Activated CD4-positive, alpha-beta T cell treated with anti-CD3 and anti-CD28 coated beads, Interleukin-2, Interleukin-6, amounts not matched to agents 100 ng/mL and 50 ng/mL, durations not matched to agents 16 hours and 8 hours (primary cell): ENCODE data around the gene NOTCH1.

Experiments used
- DNase-seq: peaks from one replicate; pipeline ENCODE4 v3.0.0-alpha.2; 2020

NOTCH1 gene

DNA sequence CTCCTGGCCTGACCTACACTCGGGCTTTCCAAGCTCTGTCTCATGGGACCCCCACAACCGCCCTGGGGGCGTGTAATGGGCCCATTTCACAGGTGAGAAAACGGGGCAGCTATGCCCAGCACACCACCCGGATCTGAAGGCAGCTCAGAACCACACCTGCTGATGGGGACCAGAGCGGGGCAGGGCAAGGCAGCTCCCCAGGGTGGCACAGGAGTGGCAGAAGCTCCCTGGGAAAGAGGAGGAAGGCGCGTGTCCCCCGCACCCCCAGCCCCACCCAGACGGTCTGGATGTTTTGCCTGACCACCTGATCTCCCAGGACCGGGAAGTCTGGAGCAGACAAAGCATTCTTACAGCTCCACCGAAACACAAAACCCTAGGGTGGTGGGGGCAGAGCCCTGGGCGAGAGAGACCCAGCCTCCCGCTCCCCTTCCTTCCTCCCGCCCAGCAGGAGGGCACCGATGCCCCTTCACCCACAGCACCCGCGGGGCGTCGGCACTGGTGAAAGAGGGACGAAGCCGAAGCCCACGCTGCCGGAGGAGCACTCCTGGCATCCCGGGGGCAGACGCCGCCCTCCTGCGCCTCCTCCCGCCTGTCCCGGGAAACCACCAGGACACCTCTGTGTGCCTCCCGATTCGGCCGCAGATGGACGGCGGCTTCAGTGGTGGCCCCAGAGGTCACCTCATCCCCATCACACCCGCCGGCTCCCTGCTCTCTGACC lies 14.5 kb downstream of the NOTCH1 start:
- no peak for DNase-seq

DNA sequence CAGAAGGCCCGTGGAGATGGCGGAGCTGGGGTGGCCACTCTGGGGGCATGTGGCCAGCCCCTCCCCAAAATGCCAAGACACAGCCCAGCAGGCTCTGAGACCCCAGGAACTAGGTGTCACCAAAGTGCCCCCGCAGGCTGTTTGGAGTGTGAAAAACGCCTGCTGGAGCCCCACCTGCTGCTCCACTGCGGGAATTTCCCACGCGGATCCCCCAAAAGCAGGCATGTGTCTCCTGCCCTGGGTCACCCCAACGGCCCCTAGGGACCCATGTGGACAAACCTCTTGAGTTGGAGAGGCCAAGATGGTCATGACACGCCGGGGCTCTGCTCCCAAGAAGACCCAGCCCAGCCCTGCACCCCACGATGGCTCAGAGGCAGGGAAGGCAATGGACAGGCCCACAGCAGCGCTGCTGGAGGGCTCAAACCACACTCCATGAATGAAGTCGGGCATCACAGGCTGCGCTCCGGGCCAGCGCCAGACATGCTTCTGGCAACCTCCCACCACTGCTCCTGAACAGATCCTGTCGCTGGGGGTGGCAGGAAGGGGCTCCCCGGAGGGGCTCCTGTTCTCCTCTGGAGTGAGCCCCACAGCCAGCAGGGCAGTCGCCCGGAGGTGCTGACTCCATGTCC lies 15.3 kb downstream of the NOTCH1 start:
- no peak for DNase-seq

DNA sequence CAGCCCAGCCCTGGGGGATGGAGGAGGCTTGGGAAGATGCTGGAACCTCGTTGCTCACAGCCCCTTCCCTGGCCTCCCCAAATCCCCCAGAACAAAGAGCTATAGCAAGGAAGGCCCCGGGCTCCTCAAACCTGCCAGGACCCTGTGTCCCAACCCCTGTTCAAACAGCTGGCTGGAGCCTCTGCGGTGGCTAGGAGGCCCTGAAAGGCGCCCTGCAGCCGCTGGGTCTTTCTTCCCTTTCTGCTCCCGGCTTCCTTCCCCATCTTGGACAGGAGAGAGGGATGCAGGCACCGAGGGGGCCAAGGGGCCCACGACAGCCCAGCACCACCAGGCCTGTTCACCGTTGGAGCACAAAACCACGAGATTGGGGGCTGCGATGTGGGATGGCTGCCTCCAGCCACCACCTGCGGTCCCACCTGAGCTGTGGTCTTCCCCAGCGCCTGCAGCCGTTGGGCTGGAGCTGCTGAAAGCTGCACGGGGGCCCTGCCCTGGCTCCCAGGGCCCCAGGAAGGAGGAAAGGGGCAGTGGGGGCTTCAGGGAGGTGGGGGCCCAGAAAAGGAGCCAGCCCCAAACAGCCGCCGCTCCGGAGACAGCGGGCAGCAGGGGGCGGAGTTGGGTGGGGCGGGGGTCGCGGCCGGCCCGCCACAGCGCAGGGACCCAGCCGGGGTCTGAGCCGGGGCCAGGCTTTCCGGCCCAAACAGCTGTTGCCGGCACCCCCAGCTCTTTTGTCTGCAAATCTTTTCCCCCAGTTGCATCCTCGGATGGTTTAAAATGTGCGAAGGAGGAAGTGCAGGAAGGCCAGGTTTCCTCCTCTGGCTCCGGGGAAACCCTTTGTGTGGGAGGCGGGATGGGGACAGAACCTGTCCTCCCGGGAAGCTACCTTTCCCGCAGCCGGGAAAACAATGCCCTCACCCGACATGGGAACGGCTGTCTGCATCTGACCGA lies 16.1 kb downstream of the NOTCH1 start:
- no peak for DNase-seq

DNA sequence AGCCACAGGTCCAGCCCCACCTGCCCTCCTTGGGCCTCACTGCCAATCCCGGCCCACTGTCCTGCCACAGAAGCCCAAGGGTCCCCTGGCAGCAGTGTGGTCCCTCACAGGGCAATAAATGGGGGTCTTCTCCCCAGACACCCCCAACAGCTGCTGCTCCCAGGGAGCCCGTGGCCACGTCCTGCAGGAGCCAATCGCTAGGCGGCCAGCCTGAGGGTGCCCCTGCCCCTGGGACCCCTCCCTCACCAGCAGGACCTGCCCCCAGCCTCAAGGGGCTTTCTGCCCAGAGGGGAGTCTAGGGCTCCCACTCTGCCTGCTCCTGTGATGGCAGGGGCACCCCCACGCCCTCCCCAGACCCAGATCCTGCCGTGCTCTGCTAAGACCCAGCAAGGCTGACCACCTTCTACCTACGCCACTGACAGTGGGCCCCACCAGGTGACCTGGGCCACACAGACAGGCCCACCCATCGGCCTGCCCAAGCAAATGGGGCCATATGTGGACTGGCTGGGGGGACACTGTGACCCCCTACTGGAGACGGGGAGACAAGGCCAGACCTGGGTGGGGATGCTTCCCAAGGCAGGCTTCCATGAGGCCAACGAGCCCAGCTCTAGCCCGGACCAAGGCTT lies 17.0 kb downstream of the NOTCH1 start:
- DNase-seq = no peak

DNA sequence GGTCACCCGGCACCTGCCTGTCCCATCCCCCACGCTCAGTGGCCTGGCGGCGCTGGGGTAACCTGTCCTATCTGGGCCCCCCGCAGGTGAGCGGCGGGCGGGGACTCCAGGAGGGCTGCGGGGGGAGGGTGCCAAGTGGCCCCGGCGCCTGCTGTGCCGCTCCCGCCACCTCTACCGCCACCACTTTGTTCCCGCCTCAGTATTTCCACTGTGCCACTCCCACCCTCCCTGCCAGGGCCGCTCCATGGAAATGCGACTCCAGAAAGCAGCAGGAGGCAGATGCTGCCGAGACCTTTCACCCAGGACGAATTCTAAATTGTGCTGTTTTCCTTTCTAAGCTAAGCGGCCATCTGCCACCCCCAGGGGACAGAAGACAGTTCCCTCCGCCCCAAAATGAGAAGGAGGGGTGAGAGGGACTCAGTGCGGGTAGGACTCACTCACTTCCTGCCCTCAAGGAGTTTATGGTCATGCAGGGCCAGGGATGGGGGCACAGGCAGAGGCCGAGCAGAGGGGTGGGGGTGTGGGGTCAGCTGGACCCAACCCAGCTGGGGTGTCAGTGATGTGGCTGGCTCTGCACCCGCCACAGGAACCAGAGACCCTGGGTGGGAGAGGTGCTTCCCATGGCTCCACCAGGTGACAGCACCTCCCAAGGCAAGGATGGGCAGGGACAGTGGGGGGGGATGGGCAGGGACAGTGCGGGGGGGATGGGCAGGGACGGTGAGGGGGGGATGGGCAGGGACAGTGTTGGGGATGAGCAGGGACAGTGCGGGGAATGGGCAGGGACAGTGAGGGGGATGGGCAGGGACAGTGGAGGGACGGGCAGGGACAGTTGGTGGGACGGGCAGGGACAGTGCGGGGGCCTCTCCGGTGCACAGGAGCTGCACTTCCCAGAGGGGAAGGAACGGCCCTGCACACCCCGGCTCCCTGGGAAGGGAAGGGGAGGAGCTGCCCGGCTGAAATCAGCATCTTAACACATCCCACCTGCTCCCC lies 17.8 kb downstream of the NOTCH1 start:
- no peak for DNase-seq

DNA sequence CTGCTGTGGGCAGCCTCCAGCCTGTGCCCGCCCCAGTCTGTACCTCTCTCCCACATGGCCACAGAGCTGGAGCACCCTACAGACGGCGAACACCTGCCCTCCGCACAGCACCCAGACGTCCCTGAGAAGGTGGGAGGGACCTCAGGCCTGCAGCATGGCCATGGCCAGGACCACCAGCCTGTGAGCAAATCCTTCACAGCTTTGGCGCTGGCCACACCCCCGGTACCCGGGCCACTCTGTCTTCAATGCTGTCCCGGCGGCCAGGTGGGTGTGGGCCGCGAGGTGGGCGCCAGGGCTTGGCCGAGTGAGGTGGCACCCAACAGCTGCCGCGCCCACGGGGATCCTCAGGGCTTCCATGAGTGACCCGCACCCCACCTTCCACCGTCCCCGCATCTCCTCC lies 18.7 kb downstream of the NOTCH1 start:
- no peak for DNase-seq

DNA sequence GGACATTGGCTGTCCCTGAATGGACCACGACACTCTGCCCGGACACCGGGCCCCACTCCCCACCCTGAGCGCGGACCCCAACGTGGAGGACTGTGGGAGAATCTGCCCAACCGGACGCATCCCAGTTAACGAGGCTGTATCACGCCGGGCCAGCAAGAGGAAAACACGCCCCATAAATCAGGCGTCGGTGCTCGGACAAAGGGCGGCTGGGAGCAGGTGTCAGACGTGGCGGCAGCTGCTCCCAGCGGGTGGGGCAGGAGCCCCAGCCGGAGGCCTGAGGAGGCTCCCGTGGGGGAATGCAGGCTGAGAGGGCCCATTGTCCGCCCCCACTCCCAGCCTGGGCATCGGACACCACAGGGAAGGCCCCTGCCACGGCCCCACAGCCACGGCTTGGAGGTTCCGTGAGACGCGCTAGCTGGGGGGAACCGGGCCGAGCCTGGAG lies 19.2 kb downstream of the NOTCH1 start:
- DNase-seq = no peak

DNA sequence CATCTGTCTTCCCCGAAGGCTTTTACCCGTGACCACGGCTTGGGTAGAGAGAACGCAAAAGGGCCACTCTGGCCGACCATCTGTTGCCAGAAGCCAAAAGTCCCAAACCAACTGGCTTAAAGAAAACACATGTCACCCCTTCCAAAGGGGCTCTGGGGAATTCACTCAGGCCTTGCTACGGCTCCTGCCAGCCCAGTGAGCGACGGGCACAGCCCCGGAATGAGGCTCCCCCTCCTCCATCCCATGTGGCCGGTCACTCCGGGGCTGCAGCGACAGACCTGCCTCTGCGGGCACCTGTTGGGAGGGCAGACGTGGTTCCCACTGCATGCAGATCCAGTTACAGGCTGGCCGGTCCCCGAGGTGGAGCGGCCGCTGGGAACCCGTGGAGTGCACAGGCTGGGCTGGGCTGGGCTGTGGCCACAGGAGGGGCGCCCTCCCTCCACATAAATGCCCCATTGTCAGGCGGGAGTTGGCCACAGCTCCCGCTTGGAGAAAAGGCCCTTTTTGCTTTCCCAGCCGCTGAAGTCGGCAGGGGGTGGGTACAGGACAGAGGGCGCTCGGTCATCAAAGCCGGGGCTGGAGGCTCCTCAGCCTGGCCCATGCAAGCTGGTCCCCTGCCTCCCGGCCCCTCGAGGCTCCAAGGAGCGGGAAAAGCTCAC lies 19.9 kb downstream of the NOTCH1 start:
- DNase-seq = no peak

DNA sequence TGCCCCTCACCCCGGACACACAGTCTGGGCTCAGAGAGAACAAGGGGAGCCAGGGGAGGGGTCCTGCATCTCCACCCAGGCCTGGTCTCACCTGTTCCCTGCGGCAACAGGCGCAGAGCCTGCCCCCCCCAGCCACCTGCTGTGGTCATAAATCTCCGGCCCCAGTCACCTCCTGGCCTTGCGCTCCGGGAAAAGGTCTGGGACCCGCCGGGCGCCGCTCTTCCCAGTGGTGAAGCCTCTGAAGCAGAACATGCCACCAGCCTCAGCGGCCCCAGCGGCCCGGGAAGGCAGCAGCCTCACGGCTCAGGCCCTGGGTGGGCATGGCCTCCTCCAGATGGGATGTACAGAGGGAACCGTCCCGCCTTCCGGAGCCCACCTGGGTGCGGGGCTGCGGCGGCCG lies 20.6 kb downstream of the NOTCH1 start:
- no peak for DNase-seq

DNA sequence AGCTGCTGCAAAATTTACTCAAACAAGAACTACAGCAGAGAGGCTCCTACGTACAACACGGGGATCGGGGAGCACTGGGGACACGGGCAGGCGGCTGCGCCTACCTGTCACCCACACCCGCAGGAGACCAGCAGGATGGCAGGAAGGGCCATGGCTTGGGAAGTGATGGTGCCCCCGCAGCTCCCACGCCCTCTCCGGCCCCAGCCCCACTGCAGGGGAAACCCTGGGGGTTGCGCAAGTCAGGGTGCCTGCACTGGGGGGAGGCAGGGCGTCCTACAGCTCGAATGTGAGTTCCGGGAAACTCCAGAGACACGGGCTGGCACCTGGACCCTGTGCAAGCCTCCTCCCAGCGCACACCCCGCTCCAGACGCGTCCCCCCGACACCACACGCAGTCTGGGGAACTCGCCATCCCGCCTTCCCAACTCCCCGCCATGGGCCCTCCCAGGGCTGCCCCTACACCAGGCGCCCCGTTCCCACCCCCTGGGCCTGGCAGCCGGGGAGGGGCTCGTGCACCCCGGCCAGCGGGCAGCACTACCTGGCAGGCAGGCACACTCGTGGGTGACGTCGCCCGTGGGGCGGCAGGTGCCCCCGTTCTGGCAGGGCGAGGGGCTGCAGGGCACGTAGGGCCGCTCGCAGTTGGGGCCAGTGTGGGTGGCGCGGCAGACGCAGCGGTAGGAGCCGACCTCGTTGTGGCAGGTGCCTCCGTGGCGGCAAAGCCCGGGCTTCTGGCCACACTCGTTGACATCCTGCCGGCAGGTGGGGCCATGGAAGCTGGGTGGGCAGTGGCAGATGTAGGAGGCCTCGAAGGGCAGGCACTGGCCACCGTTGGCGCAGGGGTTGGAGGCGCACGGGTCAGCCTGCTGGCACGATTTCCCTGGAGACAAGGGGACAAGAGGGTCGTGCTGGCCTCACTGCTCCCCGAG lies 23.3 kb downstream of the NOTCH1 start:
- no peak for DNase-seq

DNA sequence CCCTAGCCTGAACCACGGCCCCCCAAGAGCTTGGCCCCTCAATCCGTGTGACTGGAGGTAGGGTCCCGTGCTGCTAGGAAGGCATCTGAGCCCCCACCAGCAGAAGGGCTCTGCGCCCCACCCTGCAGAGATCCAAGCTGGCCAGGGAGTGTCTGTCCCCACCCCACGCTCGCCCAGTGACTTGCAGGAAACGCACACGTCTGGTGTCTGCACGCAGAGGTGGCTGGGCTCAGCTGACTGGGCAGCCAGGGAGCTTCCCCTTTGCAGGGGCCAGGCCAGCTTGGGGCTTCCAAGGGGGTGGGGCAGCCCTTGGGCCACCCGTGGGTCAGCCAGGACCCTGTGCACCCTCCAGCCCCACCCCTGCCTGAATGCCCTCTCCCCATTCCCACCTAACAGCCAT lies 24.3 kb downstream of the NOTCH1 start:
- DNase-seq = no peak

DNA sequence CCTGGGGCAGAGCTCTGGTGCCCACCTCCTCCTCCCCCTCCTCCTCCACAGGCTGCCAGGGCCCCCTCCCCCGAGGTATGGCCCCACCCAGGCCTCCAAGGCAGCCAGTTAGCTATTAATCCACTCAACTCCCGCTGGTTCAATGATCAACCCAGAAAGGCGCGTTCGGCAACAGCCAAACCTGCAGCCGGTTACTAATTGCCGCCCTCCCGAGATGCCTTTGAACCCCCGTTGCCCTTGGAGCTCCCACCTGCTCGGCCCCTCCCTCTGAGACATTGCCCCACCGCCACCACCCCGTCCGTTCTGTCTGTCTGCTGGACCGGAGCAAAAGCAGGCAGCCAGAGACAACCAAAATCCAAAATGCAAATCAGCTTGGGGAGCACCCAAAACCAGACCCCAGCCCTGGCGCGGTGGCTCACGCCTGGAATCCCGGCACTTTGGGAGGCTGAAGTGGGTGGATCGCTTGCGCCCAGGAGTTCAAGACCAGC lies 25.8 kb downstream of the NOTCH1 start:
- no peak for DNase-seq

DNA sequence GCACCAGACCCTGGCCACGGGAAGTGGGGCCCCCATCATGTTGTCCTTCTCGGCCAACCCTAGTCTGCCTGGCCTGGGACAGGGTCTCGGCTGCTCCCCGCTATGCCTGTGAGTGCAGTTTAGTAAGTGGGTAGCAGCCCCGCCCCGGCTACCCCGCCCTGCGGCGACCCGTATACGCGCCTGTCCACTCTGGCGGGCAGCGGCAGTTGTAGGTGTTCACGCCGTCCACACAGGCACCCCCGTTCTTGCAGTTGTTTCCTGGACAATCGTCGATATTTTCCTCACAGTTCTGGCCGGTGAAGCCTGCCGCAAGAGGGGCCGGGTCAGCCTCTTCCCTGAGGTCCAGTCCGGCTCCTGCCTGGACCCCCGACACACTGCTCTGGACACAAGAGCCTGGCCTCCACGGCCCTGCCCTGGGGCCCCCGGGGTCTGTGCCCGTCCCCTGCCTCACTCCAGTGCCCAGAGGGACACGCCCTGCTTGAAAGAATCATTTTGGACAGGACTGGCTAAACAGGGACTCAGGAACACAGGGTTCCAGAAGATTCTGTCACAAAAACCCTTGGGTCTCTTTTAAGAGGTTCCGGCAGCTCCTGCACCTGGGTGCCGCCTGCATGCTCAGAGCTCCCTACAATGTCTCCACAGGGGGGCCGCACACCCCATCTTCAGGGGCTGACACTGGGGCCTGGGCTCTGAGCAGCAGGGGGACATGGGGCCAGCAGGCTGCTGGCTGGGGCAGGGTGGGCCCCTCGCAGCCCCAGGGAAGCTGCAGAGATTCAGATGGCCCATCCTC lies 26.4 kb downstream of the NOTCH1 start:
- DNase-seq = no peak

DNA sequence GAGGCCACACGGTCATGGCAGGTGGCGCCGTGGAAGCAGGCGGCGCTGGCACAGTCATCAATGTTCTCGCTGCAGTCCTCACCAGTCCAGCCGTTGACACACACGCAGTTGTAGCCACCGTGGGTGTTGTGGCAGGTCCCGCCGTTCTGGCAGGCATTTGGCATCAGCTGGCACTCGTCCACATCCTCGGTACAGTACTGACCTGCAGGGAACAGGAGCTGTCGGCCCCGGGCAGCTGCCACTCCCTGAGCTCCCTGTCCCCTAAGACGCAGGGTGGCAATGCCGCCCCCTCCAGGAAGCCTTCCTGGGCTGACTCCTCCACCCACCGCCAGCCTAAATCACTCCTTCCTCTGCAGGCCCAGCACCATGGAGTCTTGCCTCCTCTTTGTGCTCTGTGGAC lies 27.2 kb downstream of the NOTCH1 start:
- no peak for DNase-seq

DNA sequence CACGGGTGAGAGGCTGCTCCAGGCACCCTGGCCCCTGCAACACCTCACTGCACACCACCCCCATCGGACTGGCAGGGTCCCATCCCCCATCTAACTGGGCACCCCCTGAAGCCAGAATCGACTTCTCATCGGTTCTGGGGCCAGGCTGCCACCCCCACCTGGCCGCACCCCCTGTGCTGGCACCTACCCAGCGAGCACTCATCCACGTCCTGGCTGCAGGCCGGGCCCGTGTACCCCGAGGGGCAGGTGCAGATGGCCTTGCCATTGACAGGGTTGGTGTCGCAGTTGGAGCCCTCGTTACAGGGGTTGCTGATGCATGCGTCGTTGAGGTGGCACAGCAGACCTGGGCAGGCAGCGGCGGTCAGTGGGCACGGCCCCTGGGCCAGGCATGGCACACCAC lies 27.9 kb downstream of the NOTCH1 start:
- no peak for DNase-seq

DNA sequence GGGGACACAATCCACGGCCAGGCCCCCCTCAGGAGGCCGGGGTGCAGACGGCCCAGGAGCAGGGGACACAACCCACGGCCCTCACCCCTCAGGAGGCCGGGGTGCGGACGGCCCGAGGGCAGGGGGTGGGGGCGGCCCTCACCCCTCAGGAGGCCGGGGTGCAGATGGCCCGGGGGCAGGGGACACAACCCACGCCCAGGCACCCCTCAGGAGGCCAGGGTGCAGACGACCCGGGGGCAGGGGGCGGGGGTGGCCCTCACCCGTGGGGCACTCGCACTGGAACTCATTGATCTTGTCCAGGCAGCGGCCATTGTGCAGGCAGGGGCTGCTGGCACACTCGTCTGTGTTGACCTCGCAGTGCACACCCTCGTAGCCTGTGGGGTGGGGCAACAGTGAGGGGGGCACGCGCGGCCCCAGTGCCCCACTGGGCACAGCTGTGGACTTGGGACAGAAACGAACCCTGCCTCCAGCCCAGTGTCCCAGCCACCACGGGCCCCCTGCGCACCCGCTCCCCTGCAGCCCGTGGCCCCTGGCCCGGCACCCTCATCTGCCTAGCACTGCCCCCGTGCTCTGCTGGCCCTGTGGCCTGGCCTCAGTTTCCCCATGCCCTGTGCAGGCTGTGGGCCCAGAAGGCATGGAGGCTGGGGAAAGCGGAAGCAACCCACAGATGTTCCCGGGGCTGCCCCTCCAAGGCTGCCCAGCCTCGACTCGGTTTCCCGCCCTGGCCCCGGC lies 28.7 kb downstream of the NOTCH1 start:
- no peak for DNase-seq

DNA sequence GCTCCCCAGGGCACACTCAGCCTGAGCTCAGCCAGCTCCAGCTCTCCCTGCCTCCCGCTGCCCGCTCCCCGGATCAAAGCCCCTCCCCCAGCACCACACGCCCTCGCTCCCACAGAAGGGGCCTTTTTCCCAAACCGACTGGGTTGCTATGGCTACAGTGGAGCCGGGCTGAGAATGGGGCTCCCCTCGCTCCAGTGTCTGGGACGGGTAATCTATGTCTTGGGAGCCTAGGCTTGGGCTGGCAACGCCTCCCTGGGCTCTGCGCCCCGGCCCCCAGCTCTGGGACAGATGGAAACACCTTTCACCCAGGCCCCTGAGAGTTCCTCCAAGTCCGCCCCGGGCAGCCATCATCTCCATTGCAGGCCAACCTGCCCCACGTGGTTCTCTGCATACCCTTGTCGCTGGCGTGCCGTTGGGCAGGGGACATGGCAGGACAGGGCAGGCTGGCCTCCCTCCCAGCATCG lies 29.6 kb downstream of the NOTCH1 start:
- DNase-seq = no peak

DNA sequence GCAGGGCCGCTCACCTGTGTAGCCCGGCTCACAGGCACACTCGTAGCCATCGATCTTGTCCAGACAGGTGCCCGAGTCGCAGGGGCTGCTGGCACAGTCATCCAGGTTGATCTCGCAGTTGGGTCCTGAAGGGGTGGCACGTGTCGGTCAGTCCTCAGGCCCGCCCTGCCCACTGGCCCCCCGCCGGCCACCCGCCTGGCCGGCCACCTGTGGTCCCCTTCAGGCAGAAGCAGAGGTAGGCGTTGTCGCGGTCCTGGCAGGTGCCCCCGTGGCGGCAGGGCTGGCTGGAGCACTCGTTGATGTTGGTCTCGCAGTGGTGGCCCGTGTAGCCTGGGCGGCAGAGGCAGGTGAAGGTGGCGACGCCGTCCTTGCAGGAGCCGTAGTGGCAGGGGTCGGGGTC lies 30.6 kb downstream of the NOTCH1 start:
- no peak for DNase-seq
